GM23338 (cell line): Measurements from ENCODE around the gene EIF4E. TPM values are rescaled to one million over a fixed set of nuclear protein-coding genes. Genes with fewer than 3 reads are reported as not detected.

ENCODE experiments used
- ATAC-seq: fragments of 200-7000 bp; cut with Tn5 transposase; 3 replicates; pipeline ENCODE4 v1.9.1; 2020
- DNase-seq: peaks from one replicate; pipeline ENCODE4 v3.0.0-alpha.2; 2015; ENCODE audit warnings: low spot score
- H2AFZ ChIP-seq: fragments of 200-600 bp; sonication (generic); 2 replicates; pipeline ENCODE4 v1.8.0; 2016; ENCODE audit warnings: antibody characterized with exemption, mild to moderate bottlenecking, moderate library complexity
- H3F3A ChIP-seq: fragments of 200-600 bp; sonication (generic); replicated peaks from 2 replicates; pipeline ENCODE4 v1.8.0; 2017; ENCODE audit warnings: antibody characterized with exemption, mixed run types, low read depth
- H3K27ac ChIP-seq: fragments of 200-600 bp; sonication (generic); 2 replicates; pipeline ENCODE4 v1.6.1; 2016; ENCODE audit warnings: low read depth
- H3K27me3 ChIP-seq: fragments of 200-600 bp; sonication (generic); 2 replicates; pipeline ENCODE4 v1.8.0; 2016; ENCODE audit warnings: mild to moderate bottlenecking, mixed run types, moderate library complexity; ENCODE audit not compliant: insufficient read depth
- H3K36me3 ChIP-seq: fragments of 200-600 bp; sonication (generic); 2 replicates; pipeline ENCODE4 v1.8.0; 2016; ENCODE audit warnings: mild to moderate bottlenecking; ENCODE audit not compliant: insufficient read depth
- H3K4me1 ChIP-seq: fragments of 200-600 bp; sonication (generic); 2 replicates; pipeline ENCODE4 v1.8.0; 2016; ENCODE audit warnings: mild to moderate bottlenecking, moderate library complexity; ENCODE audit not compliant: insufficient read depth
- H3K4me2 ChIP-seq: fragments of 200-600 bp; sonication (generic); 2 replicates; pipeline ENCODE4 v1.7.1; 2017; ENCODE audit warnings: mixed run types
- H3K4me3 ChIP-seq: fragments of 200-600 bp; sonication (generic); 2 replicates; pipeline ENCODE4 v1.6.1; 2016; ENCODE audit warnings: mixed run types
- H3K79me2 ChIP-seq: fragments of 200-600 bp; sonication (generic); replicated peaks from 2 replicates; pipeline ENCODE4 v1.8.0; 2017; ENCODE audit warnings: mild to moderate bottlenecking; ENCODE audit not compliant: insufficient read depth
- H3K9me2 ChIP-seq: fragments of 200-600 bp; sonication (generic); 2 replicates; pipeline ENCODE4 v1.8.0; 2017; ENCODE audit not compliant: insufficient read depth
- H4K20me1 ChIP-seq: fragments of 200-600 bp; sonication (generic); replicated peaks from 2 replicates; pipeline ENCODE4 v1.8.0; 2017; ENCODE audit warnings: mild to moderate bottlenecking; ENCODE audit not compliant: insufficient read depth
- H3K27ac Mint-ChIP-seq: 2 replicates; pipeline ENCODE4 v1.8.0; 2020; ENCODE audit warnings: inconsistent platforms, mild to moderate bottlenecking, moderate library complexity, mixed read lengths
- H3K27me3 Mint-ChIP-seq: 3 replicates; pipeline ENCODE4 v1.8.0; 2022; ENCODE audit warnings: low read depth, mild to moderate bottlenecking, moderate library complexity, mixed read lengths, inconsistent platforms; ENCODE audit not compliant: insufficient read depth, poor library complexity
- H3K36me3 Mint-ChIP-seq: 3 replicates; pipeline ENCODE4 v1.8.0; 2021; ENCODE audit warnings: low read depth, mild to moderate bottlenecking, inconsistent platforms, moderate library complexity, mixed read lengths
- H3K4me1 Mint-ChIP-seq: 3 replicates; pipeline ENCODE4 v1.8.0; 2020; ENCODE audit warnings: mild to moderate bottlenecking, inconsistent platforms, mixed read lengths
- H3K4me3 Mint-ChIP-seq: 3 replicates; pipeline ENCODE4 v1.8.0; 2021; ENCODE audit warnings: moderate library complexity, mild to moderate bottlenecking, inconsistent platforms, mixed read lengths
- H3K9me3 Mint-ChIP-seq: 3 replicates; pipeline ENCODE4 v1.8.0; 2020; ENCODE audit warnings: moderate library complexity, mild to moderate bottlenecking, inconsistent platforms, mixed read lengths
- ETS1 ChIP-seq: IDR thresholded peaks from 2 replicates; pipeline ENCODE4 v1.6.1; 2016; ENCODE audit warnings: antibody characterized with exemption
- EZH2 ChIP-seq: fragments of 200-600 bp; sonication (generic); IDR thresholded peaks from one replicate; pipeline ENCODE4 v1.8.0; 2017; ENCODE audit warnings: antibody characterized with exemption, mild to moderate bottlenecking, low read depth; ENCODE audit not compliant: unreplicated experiment
- EZH2phosphoT487 ChIP-seq: fragments of 200-600 bp; sonication (generic); IDR thresholded peaks from one replicate; pipeline ENCODE4 v1.8.1; 2018; ENCODE audit warnings: antibody characterized with exemption; ENCODE audit not compliant: unreplicated experiment
- JUNB ChIP-seq: IDR thresholded peaks from one replicate; pipeline ENCODE4 v1.6.1; 2016; ENCODE audit warnings: antibody characterized with exemption; ENCODE audit not compliant: unreplicated experiment
- NANOG ChIP-seq: IDR thresholded peaks from 2 replicates; pipeline ENCODE4 v1.6.1; 2016; ENCODE audit warnings: antibody characterized with exemption, borderline replicate concordance
- POLR2AphosphoS5 ChIP-seq: IDR thresholded peaks from 2 replicates; pipeline ENCODE4 v1.6.1; 2016; ENCODE audit warnings: antibody characterized with exemption, low read depth
- STAT1 ChIP-seq: IDR thresholded peaks from one replicate; pipeline ENCODE4 v1.6.1; 2016; ENCODE audit warnings: antibody characterized with exemption; ENCODE audit not compliant: unreplicated experiment
- ZNF114 ChIP-seq: fragments of 250-450 bp; sonication (Bioruptor Pico); IDR thresholded peaks from 2 replicates; pipeline ENCODE4 v1.5.0; 2020; ENCODE audit warnings: mild to moderate bottlenecking, moderate library complexity
- ZNF331 ChIP-seq: fragments of 250-450 bp; sonication (Bioruptor Pico); IDR thresholded peaks from 2 replicates; pipeline ENCODE4 v1.5.0; 2020; ENCODE audit warnings: low read depth, mild to moderate bottlenecking, moderate library complexity
- ZNF462 ChIP-seq: fragments of 250-450 bp; sonication (Bioruptor Pico); IDR thresholded peaks from 2 replicates; pipeline ENCODE4 v1.5.0; 2020; ENCODE audit warnings: mild to moderate bottlenecking, moderate library complexity
- polyA plus RNA-seq: library from polyadenylated mRNA; unstranded; fragments of >200 nt; fragmentation: Nextera tagmentation; extraction: Ambion mirVana; gene quantifications from 2 replicates; pipeline ENCODE4 v1.2.1, GENCODE V29; 2016
- total RNA-seq: library from RNA; depleted of rRNA; stranded (reverse); fragments of >200 nt; shearing (Covaris generic); gene quantifications from 2 replicates; pipeline ENCODE4 v1.2.3, GENCODE V29; 2014
- TF ChIP-seq, protein P1 (sequence below): IDR thresholded peaks from one replicate; pipeline ENCODE4 v1.6.1; 2018; ENCODE audit warnings: antibody characterized with exemption; ENCODE audit not compliant: unreplicated experiment

The EIF4E gene
- total and polyA plus RNA-seq, 2 experiments from 2014 or later, result 113 to 351 TPM

GRCh38 chr4:98932539-98932938 is 3.6 kb upstream of the EIF4E start (continued):
- no peak for TF ChIP-seq ETS1
- TF ChIP-seq ZNF114 (CRISPR knock-in tag), result no peak
- TF ChIP-seq JUNB, result no peak

DNA sequence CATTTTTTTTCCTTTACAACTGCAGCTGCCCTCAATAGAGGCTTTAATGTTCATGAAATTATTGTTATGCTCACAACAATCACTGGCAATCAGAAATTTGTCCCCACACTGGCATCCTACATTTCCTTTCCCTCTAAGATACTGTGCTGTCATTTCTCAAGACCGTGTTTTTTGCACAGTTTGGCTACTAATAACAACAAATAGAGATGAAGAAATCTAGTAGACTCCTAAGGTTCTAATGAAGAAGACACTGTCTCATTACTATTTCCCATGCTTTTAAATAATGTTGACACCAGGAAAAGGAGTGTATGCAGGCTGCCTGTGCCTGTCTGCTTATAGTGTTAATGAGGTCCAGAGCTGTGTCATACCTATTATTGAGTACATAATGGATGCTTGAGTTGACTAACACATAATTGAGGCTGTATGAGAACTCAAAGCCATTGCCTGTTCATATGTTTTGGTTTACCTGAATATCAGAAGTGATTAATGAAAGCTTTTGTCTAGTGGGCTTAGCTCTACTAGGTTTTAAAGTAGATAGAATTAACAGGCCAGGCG is 1.5 kb upstream of the EIF4E start:
- Histone ChIP-seq H3K4me2 (0 out of 2 replicates have a peak overlapping the region, but pooled peaks have one; percentile 90), H3K27me3 (no peaks in the 10 kb centered on the region), H3K4me1 (peaks cover 9% of the 10 kb centered on the region), H3K79me2 (peaks cover 40% of the 10 kb centered on the region), H3F3A (peaks cover 6% of the 10 kb centered on the region; the same call in 1 of the 2 replicates), H3K36me3 (peaks cover 12% of the 10 kb centered on the region; the same call in 1 of the 2 replicates), H3K27ac (no peak overlapping the region), H2AFZ (no peak overlapping the region), H3K9me2 (no peaks in the 10 kb centered on the region), H3K4me3 (peak overlapping the region; percentile 98), H4K20me1 (peaks cover 18% of the 10 kb centered on the region; the same call in 1 of the 2 replicates)
- Mint-ChIP-seq H3K27ac (no peak overlapping the region), H3K4me3 (peak overlapping the region; percentile 95; the same call in 1 of the 3 replicates), H3K9me3 (peaks cover 50% of the 10 kb centered on the region), H3K4me1 (peaks cover 14% of the 10 kb centered on the region), H3K36me3 (peaks cover 66% of the 10 kb centered on the region), H3K27me3 (peaks cover 16% of the 10 kb centered on the region)
- DNase-seq (no peak), ATAC-seq (no peak)
- TF ChIP-seq, protein P1, sequence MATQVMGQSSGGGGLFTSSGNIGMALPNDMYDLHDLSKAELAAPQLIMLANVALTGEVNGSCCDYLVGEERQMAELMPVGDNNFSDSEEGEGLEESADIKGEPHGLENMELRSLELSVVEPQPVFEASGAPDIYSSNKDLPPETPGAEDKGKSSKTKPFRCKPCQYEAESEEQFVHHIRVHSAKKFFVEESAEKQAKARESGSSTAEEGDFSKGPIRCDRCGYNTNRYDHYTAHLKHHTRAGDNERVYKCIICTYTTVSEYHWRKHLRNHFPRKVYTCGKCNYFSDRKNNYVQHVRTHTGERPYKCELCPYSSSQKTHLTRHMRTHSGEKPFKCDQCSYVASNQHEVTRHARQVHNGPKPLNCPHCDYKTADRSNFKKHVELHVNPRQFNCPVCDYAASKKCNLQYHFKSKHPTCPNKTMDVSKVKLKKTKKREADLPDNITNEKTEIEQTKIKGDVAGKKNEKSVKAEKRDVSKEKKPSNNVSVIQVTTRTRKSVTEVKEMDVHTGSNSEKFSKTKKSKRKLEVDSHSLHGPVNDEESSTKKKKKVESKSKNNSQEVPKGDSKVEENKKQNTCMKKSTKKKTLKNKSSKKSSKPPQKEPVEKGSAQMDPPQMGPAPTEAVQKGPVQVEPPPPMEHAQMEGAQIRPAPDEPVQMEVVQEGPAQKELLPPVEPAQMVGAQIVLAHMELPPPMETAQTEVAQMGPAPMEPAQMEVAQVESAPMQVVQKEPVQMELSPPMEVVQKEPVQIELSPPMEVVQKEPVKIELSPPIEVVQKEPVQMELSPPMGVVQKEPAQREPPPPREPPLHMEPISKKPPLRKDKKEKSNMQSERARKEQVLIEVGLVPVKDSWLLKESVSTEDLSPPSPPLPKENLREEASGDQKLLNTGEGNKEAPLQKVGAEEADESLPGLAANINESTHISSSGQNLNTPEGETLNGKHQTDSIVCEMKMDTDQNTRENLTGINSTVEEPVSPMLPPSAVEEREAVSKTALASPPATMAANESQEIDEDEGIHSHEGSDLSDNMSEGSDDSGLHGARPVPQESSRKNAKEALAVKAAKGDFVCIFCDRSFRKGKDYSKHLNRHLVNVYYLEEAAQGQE, result no peak
- no peak for TF ChIP-seq STAT1
- no peak for TF ChIP-seq EZH2phosphoT487
- no peak for TF ChIP-seq EZH2
- TF ChIP-seq NANOG, result no peak
- no peak for TF ChIP-seq ETS1
- no peak for TF ChIP-seq POLR2AphosphoS5
- TF ChIP-seq ZNF114 (CRISPR knock-in tag), result no peak
- no peak for TF ChIP-seq ZNF462 (CRISPR knock-in tag)
- TF ChIP-seq JUNB, result no peak
- TF ChIP-seq ZNF331, result no peak
